ENCODE measurements around the gene STOM. TPM values are rescaled to one million over a fixed set of nuclear protein-coding genes. Genes with fewer than 3 reads are reported as not detected.

The STOM gene
- total RNA-seq, 1 experiment from 2014 or later: 72.4 TPM

GRCh38 chr9:121299467-121300282 lies 70.4 kb downstream of the STOM start:
- BruUV-seq (replicated peaks): no TSS peak
- Histone ChIP-seq H3K27me3 (replicated peaks; ENCODE audit: insufficient read depth, low read depth, low read length, poor library complexity) (no peaks in the 10 kb centered on the region), H3K4me3 (ENCODE audit: low read depth, low read length, poor library complexity, severe bottlenecking) (peak overlapping the region; percentile 53), H3K4me1 (ENCODE audit: insufficient read depth, low read length, poor library complexity, severe bottlenecking) (peaks cover 14% of the 10 kb centered on the region), H3K36me3 (ENCODE audit: insufficient read depth, low read length, poor library complexity, severe bottlenecking) (no peaks in the 10 kb centered on the region), H3K27ac (ENCODE audit: low read depth, low read length, poor library complexity, severe bottlenecking) (no peak overlapping the region), H3K9me3 (ENCODE audit: low read depth, low read length, poor library complexity, severe bottlenecking) (no peaks in the 10 kb centered on the region)
- no peak for DNase-seq (ENCODE audit: low spot score)
- intact Hi-C loops (cut with micrococcal nuclease; ENCODE audit: unreplicated experiment): no loop called here
- ChIA-PET POLR2A (ENCODE audit: low non-redundant PET) (no interaction called here), CTCF (no interaction called here)
- TF ChIP-seq CTCF (conservative IDR thresholded peaks at IDR 0.05; ENCODE audit: low read depth, low read length) (no peak), EZH2 (IDR thresholded peaks at IDR 0.05; ENCODE audit: borderline replicate concordance, low read depth, low read length, poor library complexity, severe bottlenecking) (no peak)

- Histone ChIP-seq H3K27me3 (replicated peaks; ENCODE audit: insufficient read depth, low read depth, low read length, poor library complexity) (no peaks in the 10 kb centered on the region), H3K27ac (ENCODE audit: low read depth, low read length, poor library complexity, severe bottlenecking) (no peak overlapping the region), H3K9me3 (ENCODE audit: low read depth, low read length, poor library complexity, severe bottlenecking) (no peaks in the 10 kb centered on the region), H3K36me3 (ENCODE audit: insufficient read depth, low read length, poor library complexity, severe bottlenecking) (no peaks in the 10 kb centered on the region), H3K4me1 (ENCODE audit: insufficient read depth, low read length, poor library complexity, severe bottlenecking) (peaks cover 15% of the 10 kb centered on the region), H3K4me3 (ENCODE audit: low read depth, low read length, poor library complexity, severe bottlenecking) (peak overlapping the region; percentile 53)
- TF ChIP-seq EZH2 (IDR thresholded peaks at IDR 0.05; ENCODE audit: borderline replicate concordance, low read depth, low read length, poor library complexity, severe bottlenecking): no peak
- TF ChIP-seq CTCF (conservative IDR thresholded peaks at IDR 0.05; ENCODE audit: low read depth, low read length): no peak
- ChIA-PET POLR2A (ENCODE audit: low non-redundant PET) (no interaction called here), CTCF (no interaction called here)
- DNase-seq (ENCODE audit: low spot score): no peak
- BruUV-seq (replicated peaks): no TSS peak
- intact Hi-C loops (cut with micrococcal nuclease; ENCODE audit: unreplicated experiment): no loop called here
Measured at GRCh38 chr9:121298689-121299466, 71.2 kb downstream of the STOM start.

GRCh38 chr9:121298016-121298538 lies 72.0 kb downstream of the STOM start:
- intact Hi-C loops (cut with micrococcal nuclease; ENCODE audit: unreplicated experiment): no loop called here
- Histone ChIP-seq H3K27ac (ENCODE audit: low read depth, low read length, poor library complexity, severe bottlenecking) (no peak overlapping the region), H3K27me3 (replicated peaks; ENCODE audit: insufficient read depth, low read depth, low read length, poor library complexity) (no peaks in the 10 kb centered on the region), H3K36me3 (ENCODE audit: insufficient read depth, low read length, poor library complexity, severe bottlenecking) (no peaks in the 10 kb centered on the region), H3K9me3 (ENCODE audit: low read depth, low read length, poor library complexity, severe bottlenecking) (no peaks in the 10 kb centered on the region), H3K4me1 (ENCODE audit: insufficient read depth, low read length, poor library complexity, severe bottlenecking) (peaks cover 19% of the 10 kb centered on the region), H3K4me3 (ENCODE audit: low read depth, low read length, poor library complexity, severe bottlenecking) (no peak overlapping the region)
- CTCF ChIA-PET: no interaction called here
- TF ChIP-seq CTCF (conservative IDR thresholded peaks at IDR 0.05; ENCODE audit: low read depth, low read length) (no peak), EZH2 (IDR thresholded peaks at IDR 0.05; ENCODE audit: borderline replicate concordance, low read depth, low read length, poor library complexity, severe bottlenecking) (no peak)
- no TSS peak for BruUV-seq (replicated peaks)
- no peak for DNase-seq (ENCODE audit: low spot score)
- POLR2A ChIA-PET (ENCODE audit: low non-redundant PET): no interaction called here

Data from A673 (cell line).